DMS53 treated with DMSO at 0.1 percent for 48 hours (cell line): ENCODE measurements around the gene NFKBIE.
"Not testable (repeated sequence)": the region's sequence is repeated elsewhere in the genome, so short reads cannot be mapped to it uniquely, and the experiment has no call there.

Source experiments
- DNase-seq: peaks from one replicate; lab custom pipeline; 2025; ENCODE audit not compliant: unreplicated experiment; lab: John Stamatoyannopoulos, UW

The NFKBIE gene, protein sequence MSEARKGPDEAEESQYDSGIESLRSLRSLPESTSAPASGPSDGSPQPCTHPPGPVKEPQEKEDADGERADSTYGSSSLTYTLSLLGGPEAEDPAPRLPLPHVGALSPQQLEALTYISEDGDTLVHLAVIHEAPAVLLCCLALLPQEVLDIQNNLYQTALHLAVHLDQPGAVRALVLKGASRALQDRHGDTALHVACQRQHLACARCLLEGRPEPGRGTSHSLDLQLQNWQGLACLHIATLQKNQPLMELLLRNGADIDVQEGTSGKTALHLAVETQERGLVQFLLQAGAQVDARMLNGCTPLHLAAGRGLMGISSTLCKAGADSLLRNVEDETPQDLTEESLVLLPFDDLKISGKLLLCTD

DNA sequence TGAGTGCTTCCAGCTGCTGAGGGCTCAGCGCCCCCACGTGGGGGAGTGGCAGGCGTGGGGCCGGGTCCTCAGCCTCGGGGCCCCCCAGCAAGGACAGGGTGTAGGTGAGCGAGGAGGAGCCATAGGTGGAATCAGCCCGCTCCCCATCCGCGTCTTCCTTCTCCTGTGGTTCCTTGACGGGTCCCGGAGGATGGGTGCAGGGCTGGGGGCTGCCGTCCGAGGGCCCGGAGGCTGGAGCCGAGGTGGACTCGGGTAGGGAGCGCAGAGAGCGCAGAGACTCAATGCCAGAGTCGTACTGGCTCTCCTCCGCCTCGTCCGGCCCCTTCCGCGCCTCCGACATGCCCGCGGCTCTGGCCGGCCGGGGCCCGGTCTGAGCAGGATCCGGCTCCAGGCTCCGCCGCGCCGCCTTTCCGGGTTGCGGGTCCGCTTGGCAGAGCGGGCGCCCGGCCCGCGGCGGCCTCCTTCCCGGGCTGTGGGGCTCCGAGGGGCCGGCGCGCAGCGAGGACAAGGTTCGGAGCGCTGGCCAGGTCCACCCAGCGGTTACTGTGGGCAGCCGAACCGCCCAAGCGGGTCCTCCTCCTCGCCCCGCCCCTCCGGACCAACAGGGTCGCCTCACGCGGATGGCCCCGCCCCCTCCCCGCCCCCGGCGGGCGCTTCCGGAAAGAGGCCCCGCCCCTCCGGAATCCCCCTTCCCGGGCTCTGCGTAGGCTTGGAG lies at the start of gene NFKBIE:
NFKBIE (minus strand) TSS at position 545 of the 715 bp plus-strand sequence; CDS start at position 340, 205 bp downstream.
- DNase-seq = peak; percentile 74

DNA sequence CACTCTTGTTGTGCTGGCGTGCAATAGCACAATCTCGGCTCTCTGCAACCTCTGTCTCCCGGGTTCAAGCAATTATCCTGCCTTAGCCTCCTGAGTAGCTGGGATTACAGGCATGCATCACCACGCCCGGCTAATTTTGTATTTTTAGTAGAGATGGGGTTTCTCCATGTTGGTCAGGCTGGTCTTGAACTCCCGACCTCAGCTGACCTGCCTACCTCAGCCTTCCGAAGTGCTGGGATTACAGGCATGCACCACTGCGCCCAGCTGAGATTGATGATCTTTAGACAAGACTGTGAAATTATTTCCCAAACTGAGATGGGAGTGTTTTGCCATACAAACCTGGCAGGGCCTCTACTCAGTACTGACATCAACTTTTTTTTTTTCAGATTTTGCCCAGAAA lies 49.3 kb upstream of the NFKBIE start:
- DNase-seq = not testable (repeated sequence)

GRCh38 chr6:44312901-44313788 lies 47.8 kb upstream of the NFKBIE start, which contains the start of gene AARS2:
TSS of gene AARS2 (minus strand) at chr6:44313347. CDS start at chr6:44313323, 24 bp downstream.
- peak; percentile 58 for DNase-seq

DNA sequence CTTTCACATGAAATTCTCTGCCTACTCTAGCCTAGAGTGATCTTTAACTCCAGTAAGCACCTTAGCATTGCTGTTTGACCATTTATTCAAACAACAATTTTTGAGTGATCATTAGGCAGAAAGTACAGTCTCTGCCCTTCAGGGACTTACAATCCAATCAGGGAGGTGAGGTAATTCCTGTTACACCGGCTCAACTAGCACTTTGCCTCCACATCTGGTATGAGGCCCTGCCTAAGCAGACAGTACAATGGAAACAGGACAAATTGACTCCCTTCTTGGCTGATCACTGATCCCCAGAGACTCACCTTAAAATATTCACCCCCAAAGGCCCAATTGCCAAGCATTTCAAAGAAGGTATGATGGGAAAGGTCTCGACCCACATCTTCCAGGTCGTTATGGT lies 46.4 kb upstream of the NFKBIE start:
- DNase-seq = no peak

- DNase-seq = no peak
Measured at GRCh38 chr6:44311304-44311703, 46.0 kb upstream of the NFKBIE start.

DNA sequence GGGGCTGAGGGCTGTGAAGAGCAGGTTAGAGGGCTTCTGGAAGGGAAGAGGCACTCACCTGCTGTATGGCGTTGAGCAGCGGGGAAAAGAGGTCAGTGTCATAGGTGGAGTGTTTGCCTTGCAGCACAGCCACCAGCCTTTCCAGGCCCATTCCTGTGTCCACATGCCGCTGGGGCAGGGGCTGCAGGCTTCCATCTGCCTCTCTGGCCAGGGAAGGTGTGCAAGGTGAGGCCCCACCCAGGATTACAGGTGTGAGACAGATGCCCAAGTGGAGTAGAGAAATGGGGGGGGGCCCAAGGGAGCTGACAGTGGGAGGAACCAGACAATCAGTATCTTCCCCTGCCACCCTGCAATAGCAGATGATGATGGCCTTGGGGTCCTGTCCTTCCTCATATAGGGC lies 44.9 kb upstream of the NFKBIE start:
- no peak for DNase-seq

DNA sequence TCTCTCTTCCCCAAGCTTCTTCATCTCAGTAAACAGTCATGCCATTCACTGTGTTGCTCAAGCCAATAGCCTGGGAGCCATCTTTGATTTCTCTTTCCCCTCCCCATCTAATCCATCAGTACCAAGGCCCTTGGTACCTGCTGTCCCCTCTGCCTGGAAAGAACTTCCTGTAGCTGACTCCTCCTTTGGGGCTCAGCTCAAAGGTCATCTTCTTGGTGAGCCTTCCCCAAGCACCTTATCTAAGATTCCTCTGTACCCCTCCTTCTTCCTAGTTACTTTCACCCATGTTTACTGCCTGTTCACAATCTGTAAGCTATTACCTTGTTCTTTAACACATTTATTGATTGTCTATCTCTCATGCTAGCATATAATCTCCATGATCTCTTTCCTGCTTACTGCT lies 44.3 kb upstream of the NFKBIE start:
- DNase-seq = no peak

DNA sequence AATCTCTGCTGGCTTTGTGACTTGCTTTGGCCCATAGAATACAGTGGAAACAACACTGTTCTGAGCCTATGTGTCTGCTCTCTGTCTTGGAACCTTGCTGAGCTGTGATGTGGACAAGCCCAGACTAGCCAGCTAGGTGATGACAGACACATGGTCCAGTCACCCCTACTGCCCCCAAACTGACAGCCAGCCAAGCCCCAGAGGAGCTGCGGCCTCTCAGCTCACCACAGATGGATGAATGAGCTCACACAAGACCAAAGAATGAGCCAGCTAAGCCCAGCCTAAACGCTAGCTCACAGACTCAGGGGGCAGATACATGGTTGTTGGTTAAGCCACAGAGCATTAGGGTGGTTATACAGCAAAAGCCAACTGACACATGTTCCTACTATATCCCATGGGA lies 43.7 kb upstream of the NFKBIE start:
- DNase-seq = no peak

DNA sequence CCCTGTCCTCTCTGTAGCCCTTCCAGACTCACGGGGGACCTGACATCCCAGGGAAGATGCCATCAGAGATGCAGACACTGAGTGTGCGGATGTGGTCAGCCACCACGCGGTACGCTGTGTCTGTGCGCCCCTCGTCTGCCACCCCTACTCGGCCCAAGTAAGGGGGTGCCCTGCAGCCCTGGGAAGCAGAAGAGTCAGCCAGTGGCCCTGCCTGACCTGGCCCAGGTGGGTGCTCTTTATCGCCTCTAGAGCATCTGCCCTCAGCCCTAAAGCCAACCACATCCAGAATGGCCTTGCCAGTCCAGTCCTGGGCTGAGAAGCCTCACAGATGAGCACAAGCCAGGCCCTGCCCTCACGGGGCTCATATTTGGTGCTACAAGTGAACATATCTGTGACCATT lies 41.9 kb upstream of the NFKBIE start:
- DNase-seq = no peak

- DNase-seq = no peak
Measured at GRCh38 chr6:44306710-44307109, 41.4 kb upstream of the NFKBIE start.

GRCh38 chr6:44305200-44305725 lies 39.9 kb upstream of the NFKBIE start:
- no peak for DNase-seq

GRCh38 chr6:44304282-44305199 lies 39.2 kb upstream of the NFKBIE start:
- no peak for DNase-seq

DNA sequence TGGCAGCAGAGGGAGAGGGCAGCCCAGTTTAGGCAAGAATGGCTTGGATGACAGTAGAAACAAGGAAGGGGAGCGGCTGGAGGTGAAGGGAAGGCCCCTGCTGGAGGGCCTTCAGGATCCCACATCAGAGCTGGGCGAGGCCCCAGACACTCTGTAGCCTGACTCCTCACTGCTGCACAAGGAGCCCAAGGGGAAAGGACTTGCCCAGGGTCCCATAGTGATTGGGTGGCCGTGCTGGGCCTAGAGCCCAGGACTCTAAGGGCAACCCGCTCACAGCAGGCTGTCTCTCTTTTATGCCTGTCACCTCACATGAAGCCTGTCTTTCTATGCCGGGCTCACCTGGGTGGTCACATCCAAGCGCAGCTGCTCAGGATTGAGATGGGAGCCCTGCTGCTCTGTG lies 38.5 kb upstream of the NFKBIE start:
- no peak for DNase-seq

DNA sequence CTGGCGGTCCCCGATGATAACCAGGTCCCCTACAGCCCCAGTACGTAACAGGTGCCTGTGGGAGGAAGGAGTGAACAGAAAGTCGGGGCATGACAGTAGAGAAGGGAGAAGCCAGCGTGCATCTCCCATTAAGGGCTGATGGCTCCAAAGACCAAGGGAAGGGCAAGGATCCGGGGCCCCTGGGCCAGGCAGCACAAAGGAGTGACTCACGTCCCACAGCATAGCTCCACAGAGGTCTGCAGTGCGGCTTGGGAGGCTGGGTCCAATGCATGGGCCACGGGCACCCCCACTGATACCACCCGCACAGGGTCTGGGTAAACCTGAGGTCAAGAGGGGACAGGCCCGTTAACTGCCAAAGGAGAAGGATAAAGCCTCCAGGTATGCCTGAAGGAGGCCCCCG lies 37.5 kb upstream of the NFKBIE start:
- no peak for DNase-seq

GRCh38 chr6:44301782-44302564 lies 36.6 kb upstream of the NFKBIE start:
- DNase-seq = no peak

DNA sequence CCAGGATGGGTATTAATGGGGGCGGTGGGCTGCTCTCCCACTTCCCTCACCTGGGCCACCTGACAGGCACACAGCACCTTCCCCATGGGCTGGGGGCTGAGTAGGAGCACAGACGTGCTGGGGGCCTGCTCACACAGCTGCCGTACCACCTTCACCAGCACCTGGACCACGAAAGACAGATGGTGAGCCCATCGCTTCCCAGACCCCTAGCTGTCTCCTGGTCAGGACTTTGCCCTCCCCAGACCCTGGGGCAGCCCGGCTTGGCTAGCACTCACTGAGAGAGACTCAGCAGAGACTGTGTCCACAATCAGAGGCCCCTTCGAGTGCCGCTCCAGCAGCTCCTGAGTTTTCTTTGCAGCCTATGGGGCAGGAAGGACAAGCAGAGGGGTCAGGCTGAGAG lies 35.8 kb upstream of the NFKBIE start:
- DNase-seq = no peak

- DNase-seq = no peak
Measured at GRCh38 chr6:44300292-44300823, 35.0 kb upstream of the NFKBIE start.

- no peak for DNase-seq
Measured at GRCh38 chr6:44298864-44299263, 33.5 kb upstream of the NFKBIE start.
